SK-N-MC (cell line): ENCODE results near the gene KIFBP.

Experiments
- DNase-seq: peaks from one replicate; pipeline ENCODE4 v3.0.0-alpha.2; 2011; ENCODE audit warnings: low read depth, low spot score
- H3K27ac ChIP-seq: fragments of 200-600 bp; sonication (generic); 2 replicates; pipeline ENCODE4 v1.5.1; 2016; ENCODE audit warnings: mixed run types
- H3K36me3 ChIP-seq: fragments of 200-600 bp; sonication (generic); 2 replicates; pipeline ENCODE4 v1.6.1; 2017; ENCODE audit warnings: antibody characterized with exemption, low read length, mixed read lengths; ENCODE audit not compliant: insufficient read depth
- H3K4me3 ChIP-seq: fragments of 200-600 bp; sonication (generic); 2 replicates; pipeline ENCODE4 v1.5.1; 2016
- H3K9ac ChIP-seq: fragments of 200-600 bp; sonication (generic); 2 replicates; pipeline ENCODE4 v1.8.0; 2017; ENCODE audit warnings: mixed run types, mixed read lengths; ENCODE audit not compliant: insufficient read length
- H3K9me3 ChIP-seq: fragments of 200-600 bp; sonication (generic); 2 replicates; pipeline ENCODE4 v1.6.1; 2017; ENCODE audit warnings: low read depth, mild to moderate bottlenecking, antibody characterized with exemption, low read length, moderate library complexity, mixed read lengths
- EZH2 ChIP-seq: fragments of 200-600 bp; sonication (generic); IDR thresholded peaks from one replicate; pipeline ENCODE4 v1.6.1; 2017; ENCODE audit warnings: antibody characterized with exemption
- FOXP2 ChIP-seq: optimal IDR thresholded peaks from 2 replicates; pipeline ENCODE3; 2011; ENCODE audit warnings: mild to moderate bottlenecking, moderate library complexity; ENCODE audit not compliant: insufficient read depth; ENCODE audit errors: extremely low read length, control extremely low read depth
- POLR2AphosphoS5 ChIP-seq: IDR thresholded peaks from 2 replicates; pipeline ENCODE4 v1.6.1; 2012; ENCODE audit warnings: mild to moderate bottlenecking, low read depth, low read length, borderline replicate concordance

Gene KIFBP

DNA sequence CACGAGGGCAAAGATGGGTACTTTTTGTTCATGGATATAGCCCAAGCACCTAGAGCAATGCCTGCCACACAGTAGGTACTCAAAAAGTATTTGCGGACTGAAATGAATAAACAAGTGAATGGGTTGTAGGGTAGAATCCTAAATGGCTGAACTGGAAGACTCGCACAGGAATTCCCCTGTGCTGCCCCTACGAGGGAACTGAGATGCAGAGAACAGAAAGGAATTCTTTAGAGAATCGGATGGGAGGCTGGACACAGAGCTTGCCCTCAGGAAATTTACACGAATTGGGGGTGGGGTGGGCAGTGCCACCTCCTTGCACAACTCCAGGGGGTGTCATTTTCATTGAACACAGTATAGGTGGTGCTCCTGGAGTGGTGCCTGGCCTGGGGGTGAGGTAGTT lies 64.1 kb downstream of the KIFBP start:
- Histone ChIP-seq H3K27ac (no peak overlapping the region), H3K9me3 (no peaks in the 10 kb centered on the region), H3K9ac (no peak overlapping the region), H3K4me3 (no peak overlapping the region), H3K36me3 (no peaks in the 10 kb centered on the region)
- no peak for DNase-seq
- TF ChIP-seq POLR2AphosphoS5 = no peak
- no peak for TF ChIP-seq EZH2
- no peak for TF ChIP-seq FOXP2

DNA sequence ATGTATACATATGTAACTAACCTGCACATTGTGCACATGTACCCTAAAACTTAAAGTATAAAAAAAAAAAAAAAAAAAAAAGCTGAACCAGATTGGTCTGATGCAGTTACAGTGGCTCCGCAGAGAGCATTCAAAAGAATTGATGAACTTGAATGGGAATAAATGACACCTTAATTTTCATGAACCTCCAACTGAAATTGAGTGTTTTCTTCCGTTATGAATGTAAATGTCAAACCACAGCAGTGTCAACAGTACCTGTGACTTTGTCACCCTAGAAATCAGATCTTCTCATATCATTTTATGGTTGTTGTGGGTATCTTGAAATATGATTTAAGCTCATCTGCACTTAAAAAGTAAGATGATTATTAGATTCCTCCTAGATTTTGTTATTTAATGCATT lies 66.6 kb downstream of the KIFBP start:
- TF ChIP-seq POLR2AphosphoS5 (no peak), EZH2 (no peak)
- Histone ChIP-seq H3K9ac (no peak overlapping the region), H3K9me3 (no peaks in the 10 kb centered on the region), H3K27ac (no peak overlapping the region), H3K36me3 (no peaks in the 10 kb centered on the region), H3K4me3 (no peak overlapping the region)
- DNase-seq = no peak

DNA sequence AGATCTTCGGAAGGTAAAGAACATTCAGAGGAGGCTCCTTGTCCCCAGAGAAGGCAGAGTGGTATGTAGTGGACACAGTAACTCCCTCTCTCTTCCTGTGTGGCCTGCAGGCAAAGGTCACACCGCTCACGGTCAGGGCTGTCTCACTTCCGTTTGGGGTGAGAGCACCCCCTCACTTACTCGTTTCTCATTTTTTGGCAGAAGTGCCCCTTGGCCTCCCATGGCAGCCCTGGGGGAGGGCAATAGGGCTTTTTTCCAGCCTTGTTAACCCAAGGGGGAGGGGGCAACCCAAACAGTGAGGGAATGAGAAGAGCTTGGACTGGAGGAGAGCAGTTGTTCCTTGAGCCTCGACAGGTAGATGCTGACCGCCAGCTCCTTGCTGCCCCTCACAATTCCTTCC lies 67.5 kb downstream of the KIFBP start:
- Histone ChIP-seq H3K9ac (no peak overlapping the region), H3K4me3 (no peak overlapping the region), H3K36me3 (no peaks in the 10 kb centered on the region), H3K9me3 (no peaks in the 10 kb centered on the region), H3K27ac (no peak overlapping the region)
- TF ChIP-seq POLR2AphosphoS5 = no peak
- no peak for TF ChIP-seq EZH2
- no peak for TF ChIP-seq FOXP2
- no peak for DNase-seq

GRCh38 chr10:69056536-69057260 lies 68.1 kb downstream of the KIFBP start:
- Histone ChIP-seq H3K36me3 (no peaks in the 10 kb centered on the region), H3K27ac (no peak overlapping the region), H3K9ac (no peak overlapping the region), H3K9me3 (no peaks in the 10 kb centered on the region), H3K4me3 (no peak overlapping the region)
- TF ChIP-seq POLR2AphosphoS5 = no peak
- no peak for TF ChIP-seq FOXP2
- TF ChIP-seq EZH2 = no peak
- no peak for DNase-seq

GRCh38 chr10:69057261-69057950 lies 68.8 kb downstream of the KIFBP start:
- DNase-seq = no peak
- no peak for TF ChIP-seq FOXP2
- no peak for TF ChIP-seq EZH2
- no peak for TF ChIP-seq POLR2AphosphoS5
- Histone ChIP-seq H3K9me3 (no peaks in the 10 kb centered on the region), H3K9ac (no peak overlapping the region), H3K36me3 (no peaks in the 10 kb centered on the region), H3K27ac (no peak overlapping the region), H3K4me3 (no peak overlapping the region)

- no peak for TF ChIP-seq FOXP2
- no peak for TF ChIP-seq POLR2AphosphoS5
- no peak for TF ChIP-seq EZH2
- no peak for DNase-seq
- H3K9ac ChIP-seq = no peak overlapping the region
- no peaks in the 10 kb centered on the region for H3K36me3 ChIP-seq
- H3K27ac ChIP-seq = no peak overlapping the region
- no peaks in the 10 kb centered on the region for H3K9me3 ChIP-seq
- no peak overlapping the region for H3K4me3 ChIP-seq
Measured at GRCh38 chr10:69057951-69058297, 69.3 kb downstream of the KIFBP start.

GRCh38 chr10:69060127-69060798 lies 71.7 kb downstream of the KIFBP start:
- H3K27ac ChIP-seq = no peak overlapping the region
- no peaks in the 10 kb centered on the region for H3K9me3 ChIP-seq
- no peak for TF ChIP-seq EZH2
- TF ChIP-seq POLR2AphosphoS5 = no peak
- TF ChIP-seq FOXP2 = no peak
- no peaks in the 10 kb centered on the region for H3K36me3 ChIP-seq
- no peak overlapping the region for H3K4me3 ChIP-seq
- no peak for DNase-seq
- H3K9ac ChIP-seq = no peak overlapping the region

GRCh38 chr10:69061305-69062161 lies 72.9 kb downstream of the KIFBP start:
- no peak overlapping the region for H3K9ac ChIP-seq
- no peak for DNase-seq
- H3K36me3 ChIP-seq = no peaks in the 10 kb centered on the region
- no peak overlapping the region for H3K27ac ChIP-seq
- H3K9me3 ChIP-seq = no peaks in the 10 kb centered on the region
- H3K4me3 ChIP-seq = no peak overlapping the region
- TF ChIP-seq EZH2 (no peak), FOXP2 (no peak), POLR2AphosphoS5 (no peak)
